ENCODE data around the gene PAQR9. TPM values are rescaled to one million over a fixed set of nuclear protein-coding genes. Genes with fewer than 3 reads are reported as not detected.

PAQR9 gene
- total and polyA plus RNA-seq, 2 of the 13 experiments (the other 11 are each of a cell fraction or from before 2014, with no cell fraction given), result 3.7 to 10.3 TPM

- TF ChIP-seq CREB3 (CRISPR knock-in tag; IDR thresholded peaks at IDR 0.05) (no peak), KMT2A (CRISPR knock-in tag; IDR thresholded peaks at IDR 0.05) (0 out of 2 replicates have a peak, but pooled peaks have one; percentile 25), AKNA (CRISPR knock-in tag; IDR thresholded peaks at IDR 0.05; ENCODE audit: borderline replicate concordance) (no peak), ZNF777 (CRISPR knock-in tag; IDR thresholded peaks at IDR 0.05) (no peak), BRF2 (CRISPR knock-in tag; IDR thresholded peaks at IDR 0.05) (no peak), MED8 (CRISPR knock-in tag; IDR thresholded peaks at IDR 0.05; ENCODE audit: insufficient replicate concordance) (no peak), MZF1 (CRISPR knock-in tag; IDR thresholded peaks at IDR 0.05; ENCODE audit: borderline replicate concordance) (no peak), FOXP4 (CRISPR knock-in tag; IDR thresholded peaks at IDR 0.05) (peak; percentile 52; the same call in 1 of the 2 replicates), ZNF7 (CRISPR knock-in tag; IDR thresholded peaks at IDR 0.05) (peak; percentile 99), FOSL1 (CRISPR knock-in tag; IDR thresholded peaks at IDR 0.05; ENCODE audit: borderline replicate concordance) (peak; percentile 62; the same call in 1 of the 2 replicates), MNT (IDR thresholded peaks at IDR 0.05) (no peak), ZNF570 (CRISPR knock-in tag; IDR thresholded peaks at IDR 0.05; ENCODE audit: borderline replicate concordance) (no peak), POLR2AphosphoS5 (IDR thresholded peaks at IDR 0.05; ENCODE audit: low read depth, low read length) (no peak), NCOA1 (CRISPR knock-in tag; IDR thresholded peaks at IDR 0.05) (no peak), SCMH1 (CRISPR knock-in tag; IDR thresholded peaks at IDR 0.05; ENCODE audit: borderline replicate concordance) (no peak), ZNF253 (CRISPR knock-in tag; IDR thresholded peaks at IDR 0.05; ENCODE audit: borderline replicate concordance) (no peak), CC2D1A (CRISPR knock-in tag; IDR thresholded peaks at IDR 0.05) (no peak), ZNF256 (CRISPR knock-in tag; conservative IDR thresholded peaks at IDR 0.05) (no peak), ZNF775 (CRISPR knock-in tag; IDR thresholded peaks at IDR 0.05; ENCODE audit: borderline replicate concordance) (no peak)
Measured at GRCh38 chr3:142976621-142977398, 13.3 kb upstream of the PAQR9 start (continued).
